HL-60 (cell line): ENCODE results near the gene DOCK10.

ENCODE experiments used
- DNase-seq, 2 experiments: peaks; one replicate each; pipeline ENCODE4 v3.0.0-alpha.2; 2010 to 2020; ENCODE audit warnings: low read depth in 1 of 2, low spot score in 1 of 2
- H3K27ac ChIP-seq: fragments of 250-450 bp; sonication (Bioruptor Pico); replicated peaks from 2 replicates; pipeline ENCODE4 v1.5.1; 2020; ENCODE audit warnings: mild to moderate bottlenecking, moderate library complexity
- H3K27me3 ChIP-seq: fragments of 250-450 bp; sonication (Bioruptor Pico); 2 replicates; pipeline ENCODE4 v1.5.1; 2021; ENCODE audit warnings: mild to moderate bottlenecking, moderate library complexity; ENCODE audit not compliant: insufficient read depth, poor library complexity, severe bottlenecking
- H3K4me3 ChIP-seq: replicated peaks from 2 replicates; pipeline ENCODE4 v1.5.1; 2011; ENCODE audit warnings: mild to moderate bottlenecking, control low read depth, low read length; ENCODE audit not compliant: insufficient read depth
- CTCF ChIP-seq: IDR thresholded peaks from one replicate; pipeline ENCODE4 v1.5.1; 2011; ENCODE audit warnings: low read length, control low read depth, inconsistent platforms; ENCODE audit not compliant: insufficient read depth
- GABPA ChIP-seq: IDR thresholded peaks from 2 replicates; pipeline ENCODE4 v1.6.1; 2012; ENCODE audit warnings: low read depth
- POLR2AphosphoS5 ChIP-seq: IDR thresholded peaks from 2 replicates; pipeline ENCODE4 v1.6.1; 2012; ENCODE audit warnings: low read depth
- REST ChIP-seq: IDR thresholded peaks from 2 replicates; pipeline ENCODE4 v1.6.1; 2012; ENCODE audit warnings: low read depth; ENCODE audit not compliant: insufficient replicate concordance
- SPI1 ChIP-seq: IDR thresholded peaks from 2 replicates; pipeline ENCODE4 v1.6.1; 2012; ENCODE audit warnings: low read depth, mild to moderate bottlenecking, borderline replicate concordance

DOCK10 gene

GRCh38 chr2:224723586-224724217 is 318.6 kb downstream of the DOCK10 start:
- TF ChIP-seq REST = no peak
- TF ChIP-seq GABPA = no peak
- TF ChIP-seq CTCF = no peak
- no peak for TF ChIP-seq POLR2AphosphoS5
- TF ChIP-seq SPI1 = no peak
- H3K27ac ChIP-seq = no peak overlapping the region

GRCh38 chr2:224722770-224723169 is 319.5 kb downstream of the DOCK10 start:
- H3K27me3 ChIP-seq = no peaks in the 10 kb centered on the region
- H3K4me3 ChIP-seq = no peak overlapping the region
- no peak overlapping the region for H3K27ac ChIP-seq
- no peak for DNase-seq
- no peak for TF ChIP-seq SPI1
- TF ChIP-seq CTCF = no peak
- no peak for TF ChIP-seq GABPA
- TF ChIP-seq POLR2AphosphoS5 = no peak
- TF ChIP-seq REST = no peak

More at GRCh38 chr2:224723586-224724217, 318.6 kb downstream of the DOCK10 start:
- no peak overlapping the region for H3K4me3 ChIP-seq
- no peak for DNase-seq
- no peaks in the 10 kb centered on the region for H3K27me3 ChIP-seq

- no peak for DNase-seq
Observed at GRCh38 chr2:224722250-224722649, 320.0 kb downstream of the DOCK10 start.

More at GRCh38 chr2:224722250-224722649, 320.0 kb downstream of the DOCK10 start:
- Histone ChIP-seq H3K27me3 (no peaks in the 10 kb centered on the region), H3K4me3 (no peak overlapping the region), H3K27ac (no peak overlapping the region)
- TF ChIP-seq POLR2AphosphoS5 (no peak), CTCF (no peak)
